Prostate gland (tissue), 2 donors: Measurements from ENCODE around the gene ADAMTSL3.

Source experiments
- CTCF ChIP-seq, 4 experiments: fragments of 200-600 bp in 2 of 4; fragments of 450-650 bp in 2 of 4; sonication (generic) in 2 of 4; IDR thresholded peaks; 1 replicate in 3 of 4; 2 replicates in 1 of 4; pipeline ENCODE4 v1.5.1; 2016 to 2019; ENCODE audit warnings: antibody characterized with exemption in 4 of 4, mild to moderate bottlenecking in 2 of 4, moderate library complexity in 2 of 4
- POLR2AphosphoS5 ChIP-seq: sonication (generic); formaldehyde crosslinking; IDR thresholded peaks from one replicate; pipeline ENCODE4 v1.6.1; 2017; ENCODE audit warnings: antibody characterized with exemption

GRCh38 chr15:83644439-83644838 lies 9.5 kb upstream of the ADAMTSL3 start:
- TF ChIP-seq POLR2AphosphoS5, result no peak
- no peak for TF ChIP-seq CTCF (IDR thresholded peaks at IDR 0.05)
